Upper lobe of left lung (tissue), 6 donors: Measurements from ENCODE around the gene KCNJ10. TPM values are rescaled to one million over a fixed set of nuclear protein-coding genes. Genes with fewer than 3 reads are reported as not detected.

ENCODE experiments used
- ATAC-seq, 2 donors: fragments of 200-7000 bp; cut with Tn5 transposase; one replicate each; pipeline ENCODE4 v1.9.1; 2022; ENCODE audit warnings: mild to moderate bottlenecking in 2 of 2, moderate library complexity in 2 of 2; ENCODE audit not compliant: low FRiP score in 2 of 2
- DNase-seq, 2 donors: peaks; one replicate each; pipeline ENCODE4 v3.0.0-alpha.2; 2019 to 2020
- H3K27ac ChIP-seq, 4 donors: fragments of 200-600 bp; sonication (generic); one replicate each; pipeline ENCODE4 v1.5.1; 2016 to 2019
- H3K27me3 ChIP-seq, 4 donors: fragments of 200-600 bp; sonication (generic); one replicate each; pipeline ENCODE4 v1.5.1; 2017 to 2019
- H3K36me3 ChIP-seq, 4 donors: fragments of 200-600 bp; sonication (generic); one replicate each; pipeline ENCODE4 v1.5.1; 2016 to 2019
- H3K4me1 ChIP-seq, 4 donors: fragments of 200-600 bp; sonication (generic); one replicate each; pipeline ENCODE4 v1.5.1; 2018 to 2019
- H3K4me3 ChIP-seq, 4 donors: fragments of 200-600 bp; sonication (generic); one replicate each; pipeline ENCODE4 v1.5.1; 2017 to 2019; ENCODE audit warnings: mild to moderate bottlenecking in 2 of 4, moderate library complexity in 1 of 4
- H3K9me3 ChIP-seq, 4 donors: fragments of 200-600 bp; sonication (generic); one replicate each; pipeline ENCODE4 v1.5.1; 2018 to 2019
- CTCF ChIP-seq, 6 experiments: fragments of 450-650 bp in 4 of 6; fragments of 200-600 bp in 2 of 6; sonication (generic) in 2 of 6; IDR thresholded peaks; one replicate each; pipeline ENCODE4 v1.5.1; 2016 to 2019; ENCODE audit warnings: antibody characterized with exemption in 6 of 6
- EP300 ChIP-seq, 4 donors: sonication (generic); formaldehyde crosslinking; IDR thresholded peaks; one replicate each; pipeline ENCODE4 v1.5.1; 2017; ENCODE audit warnings: antibody characterized with exemption in 4 of 4, control low read depth in 2 of 4
- POLR2A ChIP-seq, 4 donors: fragments of 450-650 bp; IDR thresholded peaks; one replicate each; pipeline ENCODE4 v1.5.1; 2016 to 2017; ENCODE audit warnings: antibody characterized with exemption in 4 of 4, mild to moderate bottlenecking in 2 of 4
- POLR2AphosphoS5 ChIP-seq, 2 donors: sonication (generic); formaldehyde crosslinking; IDR thresholded peaks; one replicate each; pipeline ENCODE4 v1.5.1; 2017; ENCODE audit warnings: antibody characterized with exemption in 2 of 2
- WGBS, 2 donors: methylation state at CpG; one replicate each; pipeline ENCODE4 v1.1.5; 2017 to 2018; 5-methylcytosine and 5-hydroxymethylcytosine counted together
- total RNA-seq, 6 donors: library from RNA; depleted of rRNA in 4 of 6; stranded (reverse); fragments of >200 nt in 4 of 6; gene quantifications; one replicate each; pipeline versions ENCODE4 v1.1.0 to v1.2.1, GENCODE V29; 2016 to 2021
- donor health status: DM: no; HTN: no; CAD: no; lungs with moderate emphysema.
- donor health status: DM: no; HTN: yes; CAD: no; lungs with severe emphysema.

Gene KCNJ10
- total RNA-seq, 6 donors from 2014 or later = 0.11 TPM; not detected in 5

- Histone ChIP-seq H3K27me3 (peaks cover 0 to 6% (median 0%) of the 10 kb centered on the region in 4 donors), H3K36me3 (no peaks in the 10 kb centered on the region), H3K9me3 (no peaks in the 10 kb centered on the region), H3K4me3 (no peak overlapping the region), H3K4me1 (no peaks in the 10 kb centered on the region), H3K27ac (no peak overlapping the region)
- DNase-seq = no peak
- 32 to 60% methylated on average over 2 of the region's 2 CpGs for WGBS, 2 donors
- TF ChIP-seq EP300 (IDR thresholded peaks at IDR 0.05) (no peak), POLR2AphosphoS5 (IDR thresholded peaks at IDR 0.05) (no peak), CTCF (IDR thresholded peaks at IDR 0.05) (no peak), POLR2A (IDR thresholded peaks at IDR 0.05) (no peak)
- ATAC-seq = peak in 1 of 2 donors; percentile 18
Observed at GRCh38 chr1:160058087-160058486, 11.9 kb downstream of the KCNJ10 start.

GRCh38 chr1:160056648-160057169 lies 13.3 kb downstream of the KCNJ10 start:
- Histone ChIP-seq H3K4me3 (no peak overlapping the region), H3K27ac (no peak overlapping the region), H3K36me3 (no peaks in the 10 kb centered on the region), H3K4me1 (no peaks in the 10 kb centered on the region), H3K27me3 (peaks cover 0 to under 1% (median 0%) of the 10 kb centered on the region in 4 donors), H3K9me3 (no peaks in the 10 kb centered on the region)
- no peak for ATAC-seq
- WGBS, 2 donors = 58 to 70% methylated on average over 1 of the region's 1 CpG
- DNase-seq = no peak
- no peak for TF ChIP-seq CTCF (IDR thresholded peaks at IDR 0.05)
- no peak for TF ChIP-seq POLR2AphosphoS5 (IDR thresholded peaks at IDR 0.05)
- no peak for TF ChIP-seq POLR2A (IDR thresholded peaks at IDR 0.05)
- no peak for TF ChIP-seq EP300 (IDR thresholded peaks at IDR 0.05)

- DNase-seq (no peak), ATAC-seq (no peak)
- H3K27me3 ChIP-seq = no peaks in the 10 kb centered on the region
- no peaks in the 10 kb centered on the region for H3K4me1 ChIP-seq
- no peak overlapping the region for H3K4me3 ChIP-seq
- 53 to 58% methylated on average over 7 of the region's 7 CpGs for WGBS, 2 donors
- no peaks in the 10 kb centered on the region for H3K36me3 ChIP-seq
- no peak overlapping the region for H3K27ac ChIP-seq
- H3K9me3 ChIP-seq = no peaks in the 10 kb centered on the region
- TF ChIP-seq CTCF (IDR thresholded peaks at IDR 0.05) (no peak), POLR2A (IDR thresholded peaks at IDR 0.05) (no peak)
Observed at GRCh38 chr1:160053548-160054365, 16.2 kb downstream of the KCNJ10 start.

GRCh38 chr1:160052936-160053335 lies 17.0 kb downstream of the KCNJ10 start:
- Histone ChIP-seq H3K4me1 (no peaks in the 10 kb centered on the region), H3K4me3 (no peak overlapping the region), H3K27ac (no peak overlapping the region), H3K27me3 (no peaks in the 10 kb centered on the region), H3K36me3 (no peaks in the 10 kb centered on the region), H3K9me3 (no peaks in the 10 kb centered on the region)
- TF ChIP-seq CTCF (IDR thresholded peaks at IDR 0.05) = no peak
- TF ChIP-seq EP300 (IDR thresholded peaks at IDR 0.05) = no peak
- no peak for TF ChIP-seq POLR2A (IDR thresholded peaks at IDR 0.05)
- TF ChIP-seq POLR2AphosphoS5 (IDR thresholded peaks at IDR 0.05) = no peak
- 59 to 62% methylated on average over 6 of the region's 6 CpGs for WGBS, 2 donors
- DNase-seq (no peak), ATAC-seq (no peak)
